Measurements from ENCODE around the gene UBE2D2. TPM values are rescaled to one million over a fixed set of nuclear protein-coding genes. Genes with fewer than 3 reads are reported as not detected.
A peak's percentile ranks its signal among the peaks of the same experiment; 100 is the strongest.

The UBE2D2 gene
- total RNA-seq, 1 donor from 2014 or later, result 127 TPM

- H3K4me3 Mint-ChIP-seq (ENCODE audit: unreplicated experiment), result peak overlapping the region; percentile 99
- peaks cover 10% of the 10 kb centered on the region for H3K36me3 Mint-ChIP-seq (ENCODE audit: unreplicated experiment)
- H3K9me3 Mint-ChIP-seq (ENCODE audit: unreplicated experiment), result no peaks in the 10 kb centered on the region
- DNase-seq (ENCODE audit: extremely low spot score, unreplicated experiment), result no peak
- peaks cover 78% of the 10 kb centered on the region for H3K4me1 Mint-ChIP-seq (ENCODE audit: unreplicated experiment)
- TF ChIP-seq CTCF (IDR thresholded peaks at IDR 0.05), result no peak
- H3K27me3 Mint-ChIP-seq (ENCODE audit: unreplicated experiment), result no peaks in the 10 kb centered on the region
- H3K27ac Mint-ChIP-seq (ENCODE audit: unreplicated experiment), result peak overlapping the region; percentile 95
Observed at GRCh38 chr5:139654464-139654863, 93.3 kb downstream of the UBE2D2 start.

GRCh38 chr5:139654871-139655491 is 93.8 kb downstream of the UBE2D2 start:
- no peaks in the 10 kb centered on the region for H3K27me3 Mint-ChIP-seq (ENCODE audit: unreplicated experiment)
- TF ChIP-seq CTCF (IDR thresholded peaks at IDR 0.05), result no peak
- peaks cover 81% of the 10 kb centered on the region for H3K4me1 Mint-ChIP-seq (ENCODE audit: unreplicated experiment)
- peak overlapping the region; percentile 95 for H3K27ac Mint-ChIP-seq (ENCODE audit: unreplicated experiment)
- DNase-seq (ENCODE audit: extremely low spot score, unreplicated experiment), result no peak
- peak overlapping the region; percentile 99 for H3K4me3 Mint-ChIP-seq (ENCODE audit: unreplicated experiment)
- no peaks in the 10 kb centered on the region for H3K9me3 Mint-ChIP-seq (ENCODE audit: unreplicated experiment)
- peaks cover 4% of the 10 kb centered on the region for H3K36me3 Mint-ChIP-seq (ENCODE audit: unreplicated experiment)

GRCh38 chr5:139655727-139656271 is 94.7 kb downstream of the UBE2D2 start:
- peak; percentile 95 for DNase-seq (ENCODE audit: extremely low spot score, unreplicated experiment)
- no peak for TF ChIP-seq CTCF (IDR thresholded peaks at IDR 0.05)
- Mint-ChIP-seq H3K9me3 (ENCODE audit: unreplicated experiment) (no peaks in the 10 kb centered on the region), H3K4me3 (ENCODE audit: unreplicated experiment) (peak overlapping the region; percentile 99), H3K4me1 (ENCODE audit: unreplicated experiment) (peaks cover 87% of the 10 kb centered on the region), H3K27ac (ENCODE audit: unreplicated experiment) (peak overlapping the region; percentile 95), H3K36me3 (ENCODE audit: unreplicated experiment) (peaks cover 4% of the 10 kb centered on the region), H3K27me3 (ENCODE audit: unreplicated experiment) (no peaks in the 10 kb centered on the region)

- peaks cover 91% of the 10 kb centered on the region for H3K4me1 Mint-ChIP-seq (ENCODE audit: unreplicated experiment)
- peak overlapping the region; percentile 61 for H3K4me3 Mint-ChIP-seq (ENCODE audit: unreplicated experiment)
Observed at GRCh38 chr5:139657363-139658321, 96.5 kb downstream of the UBE2D2 start.

More at GRCh38 chr5:139657363-139658321, 96.5 kb downstream of the UBE2D2 start:
- no peak for DNase-seq (ENCODE audit: extremely low spot score, unreplicated experiment)
- peak overlapping the region; percentile 95 for H3K27ac Mint-ChIP-seq (ENCODE audit: unreplicated experiment)
- no peaks in the 10 kb centered on the region for H3K9me3 Mint-ChIP-seq (ENCODE audit: unreplicated experiment)
- TF ChIP-seq CTCF (IDR thresholded peaks at IDR 0.05), result no peak
- H3K27me3 Mint-ChIP-seq (ENCODE audit: unreplicated experiment), result no peaks in the 10 kb centered on the region
- H3K36me3 Mint-ChIP-seq (ENCODE audit: unreplicated experiment), result peaks cover 4% of the 10 kb centered on the region
